GM21576 (cell line): Measurements from ENCODE around the gene WIPF1.

ENCODE experiments used
- ATAC-seq: cut with Tn5 transposase; IDR thresholded peaks from one replicate; pipeline ENCODE4 v1.9.1; 2021; ENCODE audit warnings: mild to moderate bottlenecking, moderate library complexity; ENCODE audit not compliant: unreplicated experiment

WIPF1 gene

GRCh38 chr2:174623106-174623637 is 25.6 kb upstream of the WIPF1 start:
- no peak for ATAC-seq

GRCh38 chr2:174621323-174621722 is 23.7 kb upstream of the WIPF1 start:
- no peak for ATAC-seq

GRCh38 chr2:174618179-174618578 is 20.6 kb upstream of the WIPF1 start:
- no peak for ATAC-seq

GRCh38 chr2:174617718-174618117 is 20.1 kb upstream of the WIPF1 start:
- no peak for ATAC-seq

GRCh38 chr2:174617120-174617519 is 19.5 kb upstream of the WIPF1 start:
- no peak for ATAC-seq

GRCh38 chr2:174615871-174616436 is 18.4 kb upstream of the WIPF1 start:
- no peak for ATAC-seq

GRCh38 chr2:174614261-174614660 is 16.7 kb upstream of the WIPF1 start:
- ATAC-seq, result no peak

GRCh38 chr2:174613531-174613930 is 15.9 kb upstream of the WIPF1 start:
- no peak for ATAC-seq

- ATAC-seq, result no peak
These were observed 15.4 kb upstream of the WIPF1 start for GRCh38 chr2:174612970-174613369.

- ATAC-seq, result no peak
These were observed 14.2 kb upstream of the WIPF1 start for GRCh38 chr2:174611854-174612253.

GRCh38 chr2:174611006-174611405 is 13.4 kb upstream of the WIPF1 start:
- ATAC-seq, result no peak

- no peak for ATAC-seq
These were observed 12.8 kb upstream of the WIPF1 start for GRCh38 chr2:174610243-174610995.

- ATAC-seq, result no peak
These were observed 11.7 kb upstream of the WIPF1 start for GRCh38 chr2:174609261-174609660.

- peak; percentile 42 for ATAC-seq
These were observed 11.2 kb upstream of the WIPF1 start for GRCh38 chr2:174608866-174609214.

- peak; percentile 66 for ATAC-seq
These were observed 10.6 kb upstream of the WIPF1 start for GRCh38 chr2:174607989-174608865.

- no peak for ATAC-seq
These were observed 10.0 kb upstream of the WIPF1 start for GRCh38 chr2:174607584-174607983.

- no peak for ATAC-seq
These were observed 8.7 kb upstream of the WIPF1 start for GRCh38 chr2:174606336-174606735.

- no peak for ATAC-seq
These were observed 8.1 kb upstream of the WIPF1 start for GRCh38 chr2:174605687-174606086.

GRCh38 chr2:174603280-174603679 is 5.7 kb upstream of the WIPF1 start:
- peak; percentile 44 for ATAC-seq

GRCh38 chr2:174602745-174603144 is 5.1 kb upstream of the WIPF1 start:
- no peak for ATAC-seq

- no peak for ATAC-seq
These were observed 2.7 kb upstream of the WIPF1 start for GRCh38 chr2:174600349-174600748.
